HEK293 (cell line): ENCODE results near the gene CRACR2A.

Source experiments
- CTCF ChIA-PET: fragments of 350-600 bp; formaldehyde crosslinking; extraction: SDS; loops from one replicate; lab custom pipeline; 2021; ENCODE audit warnings: antibody characterized with exemption; lab: Yijun Ruan, JAX
- POLR2A ChIA-PET: fragments of 300-600 bp; formaldehyde crosslinking; extraction: SDS; loops from one replicate; lab custom pipeline; 2020; ENCODE audit warnings: antibody characterized with exemption, inconsistent platforms; lab: Yijun Ruan, JAX
- H3K27ac ChIP-seq: fragments of 200-500 bp; sonication (Bioruptor generic); 2 replicates; pipeline ENCODE4 v1.5.1; 2014; ENCODE audit warnings: low read depth, low read length, control low read depth, inconsistent platforms; ENCODE audit errors: extremely low read depth
- H3K36me3 ChIP-seq, 2 experiments: fragments of 200-500 bp in 1 of 2; sonication (Bioruptor generic) in 1 of 2; 1 replicate in 1 of 2; 2 replicates in 1 of 2; pipeline ENCODE4 v1.5.1; 2014 to 2017; ENCODE audit warnings: inconsistent platforms in 2 of 2, low read length in 2 of 2; ENCODE audit not compliant: control insufficient read depth in 2 of 2, insufficient read depth in 1 of 2
- H3K4me1 ChIP-seq: fragments of 200-500 bp; sonication (Bioruptor generic); 2 replicates; pipeline ENCODE4 v1.5.1; 2014; ENCODE audit warnings: mild to moderate bottlenecking, low read length, inconsistent platforms; ENCODE audit not compliant: control insufficient read depth, insufficient read depth
- H3K4me3 ChIP-seq: 2 replicates; pipeline ENCODE4 v1.5.1; 2011; ENCODE audit warnings: low read depth, mild to moderate bottlenecking, control low read depth, low read length, moderate library complexity
- H3K9me3 ChIP-seq: fragments of 200-500 bp; sonication (Bioruptor generic); 2 replicates; pipeline ENCODE4 v1.5.1; 2014; ENCODE audit warnings: low read depth, low read length, inconsistent platforms; ENCODE audit not compliant: control insufficient read depth, insufficient read depth
- CTCF ChIP-seq: fragments of 450-650 bp; formaldehyde crosslinking; IDR thresholded peaks from 2 replicates; pipeline ENCODE4 v1.5.1; 2016; ENCODE audit warnings: missing biosample characterization, missing genetic modification characterization
- SCRT2 ChIP-seq: fragments of 450-650 bp; formaldehyde crosslinking; IDR thresholded peaks from 2 replicates; pipeline ENCODE4 v1.5.1; 2016; ENCODE audit warnings: missing biosample characterization, missing genetic modification characterization
- YY1 ChIP-seq: fragments of 450-650 bp; formaldehyde crosslinking; IDR thresholded peaks from 2 replicates; pipeline ENCODE4 v1.5.1; 2018; ENCODE audit warnings: missing biosample characterization, missing genetic modification characterization
- YY2 ChIP-seq: fragments of 450-650 bp; formaldehyde crosslinking; IDR thresholded peaks from 2 replicates; pipeline ENCODE4 v1.5.1; 2016; ENCODE audit warnings: missing biosample characterization, missing genetic modification characterization
- ZBTB7A ChIP-seq: fragments of 450-650 bp; formaldehyde crosslinking; IDR thresholded peaks from 2 replicates; pipeline ENCODE4 v1.5.1; 2016; ENCODE audit warnings: low read depth, missing biosample characterization, missing genetic modification characterization
- ZBTB8A ChIP-seq: fragments of 450-650 bp; formaldehyde crosslinking; IDR thresholded peaks from 2 replicates; pipeline ENCODE4 v1.5.1; 2016; ENCODE audit warnings: missing biosample characterization, missing genetic modification characterization
- ZFHX2 ChIP-seq: fragments of 450-650 bp; formaldehyde crosslinking; conservative IDR thresholded peaks from 2 replicates; pipeline ENCODE4 v1.5.1; 2016; ENCODE audit warnings: missing biosample characterization, missing genetic modification characterization
- ZFP41 ChIP-seq: fragments of 450-650 bp; formaldehyde crosslinking; IDR thresholded peaks from 2 replicates; pipeline ENCODE4 v1.5.1; 2016; ENCODE audit warnings: missing biosample characterization, missing genetic modification characterization, borderline replicate concordance
- ZIC2 ChIP-seq: fragments of 450-650 bp; formaldehyde crosslinking; IDR thresholded peaks from 2 replicates; pipeline ENCODE4 v1.5.1; 2016; ENCODE audit warnings: missing biosample characterization, missing genetic modification characterization
- ZNF10 ChIP-seq: fragments of 450-650 bp; formaldehyde crosslinking; IDR thresholded peaks from 2 replicates; pipeline ENCODE4 v1.5.1; 2017; ENCODE audit warnings: missing biosample characterization, missing genetic modification characterization
- ZNF121 ChIP-seq: fragments of 450-650 bp; formaldehyde crosslinking; IDR thresholded peaks from 2 replicates; pipeline ENCODE4 v1.5.1; 2016; ENCODE audit warnings: missing biosample characterization, missing genetic modification characterization
- ZNF2 ChIP-seq: fragments of 450-650 bp; formaldehyde crosslinking; IDR thresholded peaks from 2 replicates; pipeline ENCODE4 v1.5.1; 2016; ENCODE audit warnings: missing biosample characterization, missing genetic modification characterization
- ZNF202 ChIP-seq: fragments of 450-650 bp; formaldehyde crosslinking; IDR thresholded peaks from 2 replicates; pipeline ENCODE4 v1.5.1; 2016; ENCODE audit warnings: missing biosample characterization, missing genetic modification characterization, borderline replicate concordance
- ZNF214 ChIP-seq: fragments of 450-650 bp; formaldehyde crosslinking; IDR thresholded peaks from 2 replicates; pipeline ENCODE4 v1.5.1; 2017; ENCODE audit warnings: missing biosample characterization, mild to moderate bottlenecking, missing genetic modification characterization, borderline replicate concordance
- ZNF37A ChIP-seq: fragments of 450-650 bp; IDR thresholded peaks from 2 replicates; pipeline ENCODE4 v1.5.1; 2018; ENCODE audit warnings: missing biosample characterization, missing genetic modification characterization
- ZNF416 ChIP-seq: fragments of 450-650 bp; formaldehyde crosslinking; IDR thresholded peaks from 2 replicates; pipeline ENCODE4 v1.5.1; 2016; ENCODE audit warnings: missing biosample characterization, missing genetic modification characterization
- ZNF423 ChIP-seq: fragments of 450-650 bp; formaldehyde crosslinking; IDR thresholded peaks from 2 replicates; pipeline ENCODE4 v1.5.1; 2016; ENCODE audit warnings: missing biosample characterization, missing genetic modification characterization
- ZNF501 ChIP-seq: fragments of 450-650 bp; formaldehyde crosslinking; IDR thresholded peaks from 2 replicates; pipeline ENCODE4 v1.5.1; 2016; ENCODE audit warnings: missing biosample characterization, missing genetic modification characterization
- ZNF623 ChIP-seq: fragments of 450-650 bp; formaldehyde crosslinking; IDR thresholded peaks from 2 replicates; pipeline ENCODE4 v1.5.1; 2016; ENCODE audit warnings: missing biosample characterization, missing genetic modification characterization
- ZNF747 ChIP-seq: fragments of 450-650 bp; formaldehyde crosslinking; IDR thresholded peaks from 2 replicates; pipeline ENCODE4 v1.5.1; 2016; ENCODE audit warnings: missing biosample characterization, missing genetic modification characterization
- ZNF76 ChIP-seq: fragments of 450-650 bp; formaldehyde crosslinking; IDR thresholded peaks from 2 replicates; pipeline ENCODE4; 2016; ENCODE audit warnings: low read depth, missing biosample characterization, missing genetic modification characterization, borderline replicate concordance

Gene CRACR2A

DNA sequence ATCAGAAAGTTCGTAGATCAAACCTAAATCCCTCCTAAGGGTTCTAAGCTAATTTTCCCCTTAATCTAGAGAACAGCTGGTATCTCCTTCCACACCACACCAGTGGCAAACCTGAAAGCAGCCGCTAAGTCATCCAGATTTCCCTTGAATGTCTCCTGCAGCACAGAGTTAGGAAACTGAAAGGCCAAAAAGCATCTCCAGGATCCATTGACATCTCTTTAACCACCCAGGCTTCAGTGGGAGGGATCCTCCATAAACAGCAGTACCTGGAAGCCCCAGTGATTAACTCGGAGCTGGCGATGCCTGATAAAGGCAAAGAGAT is 47.6 kb downstream of the CRACR2A start:
- CTCF ChIA-PET = no interaction called here
- POLR2A ChIA-PET = no interaction called here

GRCh38 chr12:3704512-3705353 is 48.2 kb downstream of the CRACR2A start:
- TF ChIP-seq ZNF76 (tag by site-specific recombination) (no peak), ZBTB8A (tag by site-specific recombination) (no peak), ZNF416 (tag by site-specific recombination) (no peak), ZNF623 (tag by site-specific recombination) (no peak), SCRT2 (tag by site-specific recombination) (no peak)
- Histone ChIP-seq H3K9me3 (no peaks in the 10 kb centered on the region), H3K4me3 (no peak overlapping the region), H3K36me3 (no peaks in the 10 kb centered on the region), H3K27ac (no peak overlapping the region), H3K4me1 (no peaks in the 10 kb centered on the region)
- POLR2A ChIA-PET = no interaction called here
- CTCF ChIA-PET = no interaction called here

More for the DNA sequence above, 47.6 kb downstream of the CRACR2A start:
- H3K4me3 ChIP-seq = no peak overlapping the region
- no peak overlapping the region for H3K27ac ChIP-seq
- no peaks in the 10 kb centered on the region for H3K9me3 ChIP-seq
- H3K4me1 ChIP-seq = no peaks in the 10 kb centered on the region
- TF ChIP-seq ZFHX2 (no peak), ZNF121 (tag by site-specific recombination) (no peak), ZNF501 (tag by site-specific recombination) (no peak)
- TF ChIP-seq, all 188 proteins: peak for 0
- H3K36me3 ChIP-seq = no peaks in the 10 kb centered on the region

DNA sequence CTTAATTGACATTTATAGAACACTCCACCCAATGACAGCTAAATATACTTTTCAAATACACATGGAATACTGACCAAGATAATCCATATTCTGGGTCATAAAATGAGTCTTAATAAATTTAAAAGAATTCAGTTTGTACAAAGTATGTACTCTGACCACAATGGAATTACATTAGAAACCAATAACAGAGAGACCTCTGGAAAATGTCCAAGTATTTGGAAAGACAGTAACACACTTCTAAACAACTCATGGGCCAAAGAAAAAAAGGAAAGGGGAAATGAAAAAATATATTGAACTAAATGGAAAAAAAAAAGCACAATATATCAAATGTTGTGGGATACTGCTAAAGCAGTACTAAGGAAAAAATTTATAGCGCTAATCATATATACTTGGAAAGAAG is 52.0 kb downstream of the CRACR2A start:
- Histone ChIP-seq H3K4me3 (no peak overlapping the region), H3K36me3 (no peaks in the 10 kb centered on the region), H3K4me1 (no peaks in the 10 kb centered on the region), H3K9me3 (no peaks in the 10 kb centered on the region)
- no peak for TF ChIP-seq ZNF2 (tag by site-specific recombination)
- TF ChIP-seq ZNF747 (tag by site-specific recombination) = no peak
- no peak for TF ChIP-seq ZNF423 (tag by site-specific recombination)
- no peak for TF ChIP-seq CTCF (tag by site-specific recombination)
- no peak for TF ChIP-seq ZFP41 (tag by site-specific recombination)
- TF ChIP-seq YY1 (tag by site-specific recombination) = no peak
- TF ChIP-seq ZNF214 (tag by site-specific recombination) = no peak
- TF ChIP-seq ZIC2 (tag by site-specific recombination) = no peak
- TF ChIP-seq ZNF10 (tag by site-specific recombination) = no peak
- no peak for TF ChIP-seq YY2 (tag by site-specific recombination)
- no peak for TF ChIP-seq ZNF202
- no peak for TF ChIP-seq ZNF37A (tag by site-specific recombination)
- TF ChIP-seq ZBTB7A (tag by site-specific recombination) = no peak
- TF ChIP-seq, all 188 proteins: peak for 0
- no peak overlapping the region for H3K27ac ChIP-seq
- POLR2A ChIA-PET = no interaction called here
- CTCF ChIA-PET = interaction anchor here (1.1 kb wide), 1 partner anchor 52 kb away, joined by 4 read pairs; the partner anchor contains the start of gene CRACR2A
